Measurements from ENCODE around the gene TAS2R8. TPM values are rescaled to one million over a fixed set of nuclear protein-coding genes. Genes with fewer than 3 reads are reported as not detected.
A peak's percentile ranks its signal among the peaks of the same experiment; 100 is the strongest.

Gene TAS2R8
- total RNA-seq (under 1 TPM in 1 of 9 donors, not detected in 8; 0.50 TPM), polyA plus RNA-seq (not detected)
- long read RNA-seq, donor 1: 0 reads
- long read RNA-seq, donor 2: 0 reads
- long read RNA-seq, donor 3: 0 reads

GRCh38 chr12:10807186-10807585 is at the start of gene TAS2R8:
TSS of gene TAS2R8 (minus strand) at chr12:10807286. CDS start at chr12:10806980, 306 bp downstream.
- no peaks in the 10 kb centered on the region for H3K27me3 ChIP-seq
- 68 to 74% (median 69%) methylated on average over 1 of the region's 1 CpG for WGBS, 4 donors

GRCh38 chr12:10855807-10856206 is 48.7 kb upstream of the TAS2R8 start:
- no peak overlapping the region for H3K27ac ChIP-seq
- intact Hi-C loops (cut with DNase I): no loop called here
- peaks cover 0 to 6% (median 0%) of the 10 kb centered on the region in 12 donors for H3K4me1 ChIP-seq
- no peaks in the 10 kb centered on the region for H3K27me3 ChIP-seq
- H3K36me3 ChIP-seq: peaks cover 0 to 27% (median 0%) of the 10 kb centered on the region in 9 donors
- H3K9me3 ChIP-seq: peaks cover 0 to 28% (median 2%) of the 10 kb centered on the region in 12 donors
- no peak for ATAC-seq
- DNase-seq: no peak
- 96 to 100% (median 98%) methylated on average over 2 of the region's 2 CpGs for WGBS, 4 donors
- H3K4me3 ChIP-seq: no peak overlapping the region
- TF ChIP-seq POLR2A (IDR thresholded peaks at IDR 0.05) (no peak), CTCF (IDR thresholded peaks at IDR 0.05) (no peak)

More at GRCh38 chr12:10807186-10807585, at the start of gene TAS2R8:
- H3K4me3 ChIP-seq: no peak within 1 kb of the TSS
- H3K9me3 ChIP-seq: no peaks in the 10 kb centered on the region
- DNase-seq (no peak), ATAC-seq (no peak)
- intact Hi-C loops (cut with DNase I): no loop called here
- TF ChIP-seq POLR2A (IDR thresholded peaks at IDR 0.05): no peak
- no peak for TF ChIP-seq CTCF (IDR thresholded peaks at IDR 0.05)
- H3K4me1 ChIP-seq: no peaks in the 10 kb centered on the region
- H3K36me3 ChIP-seq: no peaks in the 10 kb centered on the region
- no peak within 1 kb of the TSS for H3K27ac ChIP-seq

GRCh38 chr12:10853776-10854175 is 46.7 kb upstream of the TAS2R8 start:
- TF ChIP-seq CTCF (IDR thresholded peaks at IDR 0.05): no peak
- TF ChIP-seq POLR2A (IDR thresholded peaks at IDR 0.05): no peak
- intact Hi-C loops (cut with DNase I): no loop called here
- H3K4me1 ChIP-seq: peaks cover 0 to 8% (median 0%) of the 10 kb centered on the region in 12 donors
- peaks cover 0 to 28% (median 2%) of the 10 kb centered on the region in 12 donors for H3K9me3 ChIP-seq
- no peak overlapping the region for H3K27ac ChIP-seq
- peak in 3 of 4 donors; percentile 11 to 52 (median 24) for ATAC-seq
- H3K27me3 ChIP-seq: no peaks in the 10 kb centered on the region
- H3K4me3 ChIP-seq: no peak overlapping the region
- 33 to 78% (median 56%) methylated on average over 1 to 2 of the region's 2 CpGs for WGBS, 4 donors
- DNase-seq: peak in 1 of 5 donors; percentile 38
- H3K36me3 ChIP-seq: peaks cover 0 to 21% (median 0%) of the 10 kb centered on the region in 9 donors

- peaks cover 0 to 11% (median 0%) of the 10 kb centered on the region in 12 donors for H3K9me3 ChIP-seq
- DNase-seq (no peak), ATAC-seq (peak in 1 of 4 donors; percentile 31)
- no peak overlapping the region for H3K27ac ChIP-seq
- peaks cover 0 to 28% (median 5%) of the 10 kb centered on the region in 9 donors for H3K36me3 ChIP-seq
- intact Hi-C loops (cut with DNase I): no loop called here
- peaks cover 0 to 8% (median 0%) of the 10 kb centered on the region in 12 donors for H3K4me1 ChIP-seq
- no peak overlapping the region for H3K4me3 ChIP-seq
- 78 to 83% (median 79%) methylated on average over 4 of the region's 4 CpGs for WGBS, 4 donors
- no peak for TF ChIP-seq CTCF (IDR thresholded peaks at IDR 0.05)
- TF ChIP-seq POLR2A (IDR thresholded peaks at IDR 0.05): no peak
- no peaks in the 10 kb centered on the region for H3K27me3 ChIP-seq
Measured at GRCh38 chr12:10851243-10851858, 44.3 kb upstream of the TAS2R8 start.
